Endothelial cell of umbilical vein (primary cell): ENCODE measurements around the gene PARVA. TPM values are rescaled to one million over a fixed set of nuclear protein-coding genes. Genes with fewer than 3 reads are reported as not detected.

ENCODE experiments used
- BruUV-seq: library from RNA; stranded (reverse); fragments of 400-500 nt; replicated peaks from 2 replicates; lab custom pipeline; 2021; lab: Mats Ljungman, UMichigan
- CTCF ChIA-PET: fragments of 300-600, 350-600 bp; sonication (Branson Sonifier 250); formaldehyde crosslinking; loops from one replicate; lab custom pipeline; 2021; ENCODE audit warnings: antibody characterized with exemption, inconsistent platforms; lab: Charles Lee
- POLR2A ChIA-PET: fragments of 300-600, 350-600 bp; sonication (Branson Sonifier 250); formaldehyde crosslinking; loops from one replicate; lab custom pipeline; 2021; ENCODE audit warnings: antibody characterized with exemption, inconsistent platforms; lab: Charles Lee
- DNase-seq: peaks from one replicate; pipeline ENCODE4 v3.0.0-alpha.2; 2011; ENCODE audit warnings: low read depth, low spot score
- FAIRE-seq: peaks from 2 replicates; lab custom pipeline; 2011; peaks lifted over from hg19 to GRCh38; lab: Jason Lieb, UNC
- H2AFZ ChIP-seq: 2 replicates; pipeline ENCODE4 v1.6.0; 2012; ENCODE audit warnings: low read depth, low read length, control low read depth, inconsistent platforms
- H3K27ac ChIP-seq: 2 replicates; pipeline ENCODE4 v1.5.1; 2011; ENCODE audit warnings: low read depth, mild to moderate bottlenecking, control low read depth, low read length, moderate library complexity; ENCODE audit not compliant: insufficient read depth
- H3K27me3 ChIP-seq, 2 experiments: 2 replicates each; pipeline versions ENCODE4 v1.6.0 to v1.6.1; 2011; ENCODE audit warnings: low read length in 2 of 2, mixed read lengths in 1 of 2; ENCODE audit not compliant: control insufficient read depth in 2 of 2, insufficient read depth in 2 of 2
- H3K36me3 ChIP-seq, 2 experiments: 2 replicates in 1 of 2; 3 replicates in 1 of 2; pipeline ENCODE4 v1.5.1; 2011; ENCODE audit warnings: low read length in 2 of 2, mild to moderate bottlenecking in 1 of 2, moderate library complexity in 1 of 2; ENCODE audit not compliant: control insufficient read depth in 2 of 2, insufficient read depth in 2 of 2; ENCODE audit errors: extremely low read depth in 1 of 2
- H3K4me1 ChIP-seq: 3 replicates; pipeline ENCODE4 v1.5.1; 2011; ENCODE audit warnings: mild to moderate bottlenecking, low read length; ENCODE audit not compliant: control insufficient read depth, insufficient read depth; ENCODE audit errors: extremely low read depth
- H3K4me2 ChIP-seq: 2 replicates; pipeline ENCODE4 v1.6.1; 2011; ENCODE audit warnings: low read length, control low read depth, mixed read lengths; ENCODE audit not compliant: insufficient read depth
- H3K4me3 ChIP-seq, 3 experiments: fragments of 200-600 bp in 1 of 3; sonication (generic), shearing (Covaris generic) in 1 of 3; replicated peaks in 1 of 3; 2 replicates each; pipeline ENCODE4 v1.5.1; 2011 to 2016; ENCODE audit warnings: control low read depth in 3 of 3, low read length in 3 of 3, mild to moderate bottlenecking in 2 of 3, inconsistent platforms in 1 of 3, low read depth in 1 of 3, moderate library complexity in 1 of 3; ENCODE audit not compliant: insufficient read depth in 1 of 3
- H3K79me2 ChIP-seq: 2 replicates; pipeline ENCODE4 v1.6.0; 2012; ENCODE audit warnings: low read length, inconsistent platforms; ENCODE audit not compliant: control insufficient read depth, insufficient read depth
- H3K9ac ChIP-seq: replicated peaks from 2 replicates; pipeline ENCODE3; 2011; ENCODE audit warnings: low read length, control low read depth; ENCODE audit not compliant: insufficient read depth; ENCODE audit errors: extremely low read depth
- H3K9me1 ChIP-seq: replicated peaks from 3 replicates; pipeline ENCODE4 v1.6.0; 2011; ENCODE audit warnings: mild to moderate bottlenecking, low read length; ENCODE audit not compliant: control insufficient read depth, insufficient read depth; ENCODE audit errors: extremely low read depth
- H3K9me3 ChIP-seq: replicated peaks from 2 replicates; pipeline ENCODE4 v1.5.1; 2012; ENCODE audit warnings: low read length, inconsistent platforms; ENCODE audit not compliant: control insufficient read depth, insufficient read depth
- H4K20me1 ChIP-seq: replicated peaks from 2 replicates; pipeline ENCODE3; 2011; ENCODE audit warnings: mild to moderate bottlenecking, low read length; ENCODE audit not compliant: control insufficient read depth, insufficient read depth; ENCODE audit errors: extremely low read depth
- EZH2 ChIP-seq: IDR thresholded peaks from 2 replicates; pipeline ENCODE4 v1.6.1; 2012; ENCODE audit warnings: borderline replicate concordance, low read depth, mild to moderate bottlenecking, moderate library complexity, low read length, inconsistent platforms; ENCODE audit not compliant: severe bottlenecking
- FOS ChIP-seq: IDR thresholded peaks from 2 replicates; pipeline ENCODE4 v1.6.1; 2011; ENCODE audit warnings: mild to moderate bottlenecking, low read length, moderate library complexity, borderline replicate concordance; ENCODE audit not compliant: insufficient read depth
- GATA2 ChIP-seq: IDR thresholded peaks from 2 replicates; pipeline ENCODE4 v1.7.0; 2011; ENCODE audit warnings: low read depth, mild to moderate bottlenecking, moderate library complexity, mixed read lengths, low read length; ENCODE audit not compliant: insufficient read length, insufficient read depth
- JUN ChIP-seq: IDR thresholded peaks from 2 replicates; pipeline ENCODE4 v1.6.1; 2011; ENCODE audit warnings: borderline replicate concordance, low read depth; ENCODE audit not compliant: insufficient read length, insufficient read depth
- MYC ChIP-seq: IDR thresholded peaks from one replicate; pipeline ENCODE4 v1.6.1; 2011; ENCODE audit warnings: mild to moderate bottlenecking, low read depth, low read length
- POLR2A ChIP-seq: IDR thresholded peaks from 2 replicates; pipeline ENCODE4 v1.6.1; 2012; ENCODE audit warnings: low read depth, mild to moderate bottlenecking, control low read depth, low read length
- POLR2AphosphoS5 ChIP-seq: IDR thresholded peaks from 2 replicates; pipeline ENCODE4 v1.6.1; 2012; ENCODE audit warnings: low read depth, mild to moderate bottlenecking, control low read depth, low read length, moderate library complexity; ENCODE audit not compliant: insufficient read depth
- dilution Hi-C: fragments of 300-500 bp; cut with MboI; formaldehyde crosslinking; loops from one replicate; pipeline ENCODE4 v1.15.0; 2019; ENCODE audit warnings: low sequenced_read_pairs; ENCODE audit not compliant: extremely low pct_ligation_motif_present
- intact Hi-C: fragments of 100-400 bp; cut with micrococcal nuclease; formaldehyde crosslinking; loops from one replicate; pipeline ENCODE4 v1.10.0; 2022
- polyA plus RNA-seq, 4 experiments: library from polyadenylated mRNA; depleted of rRNA in 3 of 4; stranded (reverse) in 3 of 4; unstranded in 1 of 4; fragments of >200 nt; gene quantifications; 2 replicates each; pipeline versions ENCODE4 v1.2.1 to v1.2.3, GENCODE V29; 2011 to 2012; ENCODE audit warnings: missing spikeins in 1 of 4
- total RNA-seq: library from RNA; stranded (reverse); gene quantifications from 2 replicates; pipeline ENCODE4 v1.2.3, GENCODE V29; 2021
- TF ChIP-seq, protein P1 (sequence below), 2 donors: IDR thresholded peaks; 1 replicate in 1 of 2; 2 replicates in 1 of 2; pipeline ENCODE4 v1.5.1; 2011; ENCODE audit warnings: low read length in 2 of 2, mild to moderate bottlenecking in 2 of 2, moderate library complexity in 2 of 2, control low read depth in 1 of 2, inconsistent platforms in 1 of 2, low read depth in 1 of 2; ENCODE audit not compliant: insufficient read depth in 1 of 2; ENCODE audit errors: extremely low read depth in 1 of 2
- TF ChIP-seq, protein P2 (sequence below): IDR thresholded peaks from 2 replicates; pipeline ENCODE4 v1.6.1; 2011; ENCODE audit not compliant: insufficient read depth, insufficient read length

PARVA gene
- total and polyA plus RNA-seq, 2 donors (not counting 3 experiments of a cell fraction or from before 2014, with no cell fraction given): 40.6 to 104 TPM

DNA sequence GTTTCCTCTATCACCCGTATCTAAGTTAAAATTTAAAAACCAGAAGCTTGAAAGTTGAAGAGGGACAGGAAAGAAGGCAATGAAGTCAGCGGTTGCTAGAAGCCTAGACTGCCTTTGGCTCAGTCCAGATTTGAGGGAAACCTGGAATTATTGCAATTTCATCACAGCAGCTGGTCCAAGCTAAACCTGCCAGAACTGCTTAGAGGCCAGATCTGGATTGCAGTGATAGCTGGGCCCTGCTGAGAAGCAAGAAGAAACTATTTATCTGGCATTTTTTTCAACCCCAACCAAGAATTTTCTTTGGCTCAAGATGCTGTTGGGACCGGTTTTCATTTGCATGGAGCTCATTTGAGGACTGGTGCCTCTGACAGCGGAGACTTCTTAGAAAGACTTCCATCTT is 175.3 kb downstream of the PARVA start:
- no peak for FAIRE-seq

DNA sequence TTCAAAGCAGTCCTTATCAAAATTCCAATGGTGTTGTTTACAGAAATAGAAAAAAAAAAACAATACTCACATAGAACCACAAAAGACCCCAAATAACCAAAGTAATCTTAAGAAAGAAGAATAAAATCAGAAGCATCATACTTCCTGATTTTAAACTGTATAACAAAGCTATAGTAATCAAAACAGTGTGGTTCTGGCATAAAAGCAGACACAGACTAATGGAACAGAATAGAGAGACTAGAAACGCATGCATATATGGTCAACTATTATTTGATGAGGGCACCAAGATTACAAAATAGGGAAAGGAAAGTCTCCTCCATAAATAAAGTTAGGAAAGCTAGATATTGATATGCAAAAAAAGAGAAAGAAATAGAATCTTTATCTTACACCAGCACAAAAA is 176.8 kb downstream of the PARVA start:
- FAIRE-seq (no peak), DNase-seq (no peak)
- Histone ChIP-seq H3K4me3 (no peak overlapping the region), H3K79me2 (no peaks in the 10 kb centered on the region), H3K27me3 (peaks cover 12 to 46% of the 10 kb centered on the region in 2 experiments), H3K36me3 (no peaks in the 10 kb centered on the region), H3K9me1 (no peaks in the 10 kb centered on the region), H3K4me1 (no peaks in the 10 kb centered on the region), H3K27ac (no peak overlapping the region), H3K9ac (no peak overlapping the region), H3K4me2 (no peak overlapping the region), H4K20me1 (no peaks in the 10 kb centered on the region), H2AFZ (no peak overlapping the region), H3K9me3 (no peaks in the 10 kb centered on the region)
- dilution Hi-C loops (no loop called here), intact Hi-C loops (no loop called here)
- BruUV-seq: no TSS peak
- ChIA-PET POLR2A (no interaction called here), CTCF (no interaction called here)
- TF ChIP-seq POLR2AphosphoS5 (no peak), FOS (no peak), POLR2A (no peak), MYC (no peak), EZH2 (no peak), JUN (no peak), GATA2 (no peak)
- TF ChIP-seq, protein P1, sequence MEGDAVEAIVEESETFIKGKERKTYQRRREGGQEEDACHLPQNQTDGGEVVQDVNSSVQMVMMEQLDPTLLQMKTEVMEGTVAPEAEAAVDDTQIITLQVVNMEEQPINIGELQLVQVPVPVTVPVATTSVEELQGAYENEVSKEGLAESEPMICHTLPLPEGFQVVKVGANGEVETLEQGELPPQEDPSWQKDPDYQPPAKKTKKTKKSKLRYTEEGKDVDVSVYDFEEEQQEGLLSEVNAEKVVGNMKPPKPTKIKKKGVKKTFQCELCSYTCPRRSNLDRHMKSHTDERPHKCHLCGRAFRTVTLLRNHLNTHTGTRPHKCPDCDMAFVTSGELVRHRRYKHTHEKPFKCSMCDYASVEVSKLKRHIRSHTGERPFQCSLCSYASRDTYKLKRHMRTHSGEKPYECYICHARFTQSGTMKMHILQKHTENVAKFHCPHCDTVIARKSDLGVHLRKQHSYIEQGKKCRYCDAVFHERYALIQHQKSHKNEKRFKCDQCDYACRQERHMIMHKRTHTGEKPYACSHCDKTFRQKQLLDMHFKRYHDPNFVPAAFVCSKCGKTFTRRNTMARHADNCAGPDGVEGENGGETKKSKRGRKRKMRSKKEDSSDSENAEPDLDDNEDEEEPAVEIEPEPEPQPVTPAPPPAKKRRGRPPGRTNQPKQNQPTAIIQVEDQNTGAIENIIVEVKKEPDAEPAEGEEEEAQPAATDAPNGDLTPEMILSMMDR (IDR thresholded peaks at IDR 0.05; ENCODE audit: extremely low read depth in 1 of 2, insufficient read depth in 1 of 2, low read depth in 1 of 2, low read length in 2 of 2): no peak
- TF ChIP-seq, protein P2, sequence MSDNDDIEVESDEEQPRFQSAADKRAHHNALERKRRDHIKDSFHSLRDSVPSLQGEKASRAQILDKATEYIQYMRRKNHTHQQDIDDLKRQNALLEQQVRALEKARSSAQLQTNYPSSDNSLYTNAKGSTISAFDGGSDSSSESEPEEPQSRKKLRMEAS: no peak

More for the DNA sequence above, 175.3 kb downstream of the PARVA start:
- intact Hi-C loops: no loop called here
- Histone ChIP-seq H3K9ac (no peak overlapping the region), H3K9me3 (no peaks in the 10 kb centered on the region), H3K4me3 (no peak overlapping the region), H3K79me2 (no peaks in the 10 kb centered on the region), H2AFZ (no peak overlapping the region), H3K9me1 (no peaks in the 10 kb centered on the region), H3K36me3 (no peaks in the 10 kb centered on the region), H3K27me3 (peaks cover 8 to 43% of the 10 kb centered on the region in 2 experiments), H3K27ac (no peak overlapping the region), H3K4me1 (no peaks in the 10 kb centered on the region), H3K4me2 (no peak overlapping the region), H4K20me1 (no peaks in the 10 kb centered on the region)
- no TSS peak for BruUV-seq
- ChIA-PET CTCF (interaction anchor here (1.0 kb wide), 1 partner anchor 221 kb away, joined by 3 read pairs; no protein-coding TSS in a partner anchor), POLR2A (interaction anchor here (0.7 kb wide), 1 partner anchor 121 kb away, joined by 7 read pairs; no protein-coding TSS in a partner anchor)
- no peak for TF ChIP-seq EZH2
- TF ChIP-seq FOS: no peak
- DNase-seq: no peak
- dilution Hi-C loops: no loop called here
